ENCODE results near the gene ZNF286A. TPM values are rescaled to one million over a fixed set of nuclear protein-coding genes. Genes with fewer than 3 reads are reported as not detected.

The ZNF286A gene
- total RNA-seq, 1 donor from 2014 or later, result 118 TPM

Small RNAs within 50 kb of the gene (small RNA-seq; reads per million reads assigned to genes)
- gene ZNF29P, result not detected

Other genes with a start within 250 kb of the ZNF286A start
- 10.0 TPM for gene CDRT4, start 232.1 kb upstream of the ZNF286A start, total RNA-seq
- gene TVP23C, start 136.3 kb upstream of the ZNF286A start, total RNA-seq, result 64.6 TPM
- 1.1 TPM for gene FBXW10B, start 80.0 kb upstream of the ZNF286A start, total RNA-seq
- 50.8 TPM for gene TRIM16, start 15.4 kb upstream of the ZNF286A start, total RNA-seq
- gene TBC1D26, start 32.5 kb downstream of the ZNF286A start, total RNA-seq, result 2.2 TPM
- 3.6 TPM for gene ADORA2B, start 245.4 kb downstream of the ZNF286A start, total RNA-seq

Measured in occipital lobe (tissue), 2 donors.